Endothelial cell of umbilical vein (primary cell): ENCODE data around the gene VPS45.

Source experiments
- EZH2 ChIP-seq: IDR thresholded peaks from 2 replicates; pipeline ENCODE4 v1.6.1; 2012; ENCODE audit warnings: borderline replicate concordance, low read depth, mild to moderate bottlenecking, moderate library complexity, low read length, inconsistent platforms; ENCODE audit not compliant: severe bottlenecking
- FOS ChIP-seq: IDR thresholded peaks from 2 replicates; pipeline ENCODE4 v1.6.1; 2011; ENCODE audit warnings: mild to moderate bottlenecking, low read length, moderate library complexity, borderline replicate concordance; ENCODE audit not compliant: insufficient read depth
- JUN ChIP-seq: IDR thresholded peaks from 2 replicates; pipeline ENCODE4 v1.6.1; 2011; ENCODE audit warnings: borderline replicate concordance, low read depth; ENCODE audit not compliant: insufficient read length, insufficient read depth
- MYC ChIP-seq: IDR thresholded peaks from one replicate; pipeline ENCODE4 v1.6.1; 2011; ENCODE audit warnings: mild to moderate bottlenecking, low read depth, low read length
- POLR2A ChIP-seq: IDR thresholded peaks from 2 replicates; pipeline ENCODE4 v1.6.1; 2012; ENCODE audit warnings: low read depth, mild to moderate bottlenecking, control low read depth, low read length
- POLR2AphosphoS5 ChIP-seq: IDR thresholded peaks from 2 replicates; pipeline ENCODE4 v1.6.1; 2012; ENCODE audit warnings: low read depth, mild to moderate bottlenecking, control low read depth, low read length, moderate library complexity; ENCODE audit not compliant: insufficient read depth
- TF ChIP-seq, protein P1 (sequence below), 2 donors: IDR thresholded peaks; 1 replicate in 1 of 2; 2 replicates in 1 of 2; pipeline ENCODE4 v1.5.1; 2011; ENCODE audit warnings: low read length in 2 of 2, mild to moderate bottlenecking in 2 of 2, moderate library complexity in 2 of 2, control low read depth in 1 of 2, inconsistent platforms in 1 of 2, low read depth in 1 of 2; ENCODE audit not compliant: insufficient read depth in 1 of 2; ENCODE audit errors: extremely low read depth in 1 of 2
- TF ChIP-seq, protein P2 (sequence below): IDR thresholded peaks from 2 replicates; pipeline ENCODE4 v1.6.1; 2011; ENCODE audit not compliant: insufficient read depth, insufficient read length

- TF ChIP-seq EZH2 (no peak), POLR2A (no peak), MYC (no peak), JUN (no peak), POLR2AphosphoS5 (no peak), FOS (no peak)
- TF ChIP-seq, protein P1, sequence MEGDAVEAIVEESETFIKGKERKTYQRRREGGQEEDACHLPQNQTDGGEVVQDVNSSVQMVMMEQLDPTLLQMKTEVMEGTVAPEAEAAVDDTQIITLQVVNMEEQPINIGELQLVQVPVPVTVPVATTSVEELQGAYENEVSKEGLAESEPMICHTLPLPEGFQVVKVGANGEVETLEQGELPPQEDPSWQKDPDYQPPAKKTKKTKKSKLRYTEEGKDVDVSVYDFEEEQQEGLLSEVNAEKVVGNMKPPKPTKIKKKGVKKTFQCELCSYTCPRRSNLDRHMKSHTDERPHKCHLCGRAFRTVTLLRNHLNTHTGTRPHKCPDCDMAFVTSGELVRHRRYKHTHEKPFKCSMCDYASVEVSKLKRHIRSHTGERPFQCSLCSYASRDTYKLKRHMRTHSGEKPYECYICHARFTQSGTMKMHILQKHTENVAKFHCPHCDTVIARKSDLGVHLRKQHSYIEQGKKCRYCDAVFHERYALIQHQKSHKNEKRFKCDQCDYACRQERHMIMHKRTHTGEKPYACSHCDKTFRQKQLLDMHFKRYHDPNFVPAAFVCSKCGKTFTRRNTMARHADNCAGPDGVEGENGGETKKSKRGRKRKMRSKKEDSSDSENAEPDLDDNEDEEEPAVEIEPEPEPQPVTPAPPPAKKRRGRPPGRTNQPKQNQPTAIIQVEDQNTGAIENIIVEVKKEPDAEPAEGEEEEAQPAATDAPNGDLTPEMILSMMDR (IDR thresholded peaks at IDR 0.05; ENCODE audit: extremely low read depth in 1 of 2, insufficient read depth in 1 of 2, low read depth in 1 of 2, low read length in 2 of 2), result no peak
- TF ChIP-seq, protein P2, sequence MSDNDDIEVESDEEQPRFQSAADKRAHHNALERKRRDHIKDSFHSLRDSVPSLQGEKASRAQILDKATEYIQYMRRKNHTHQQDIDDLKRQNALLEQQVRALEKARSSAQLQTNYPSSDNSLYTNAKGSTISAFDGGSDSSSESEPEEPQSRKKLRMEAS, result no peak
These were observed 115.5 kb downstream of the VPS45 start for GRCh38 chr1:150183061-150183460.
